ENCODE data around the gene NLE1. TPM values are rescaled to one million over a fixed set of nuclear protein-coding genes. Genes with fewer than 3 reads are reported as not detected.

The NLE1 gene
- total RNA-seq, 4 donors from 2014 or later = 5.1 to 11.7 (median 8.3) TPM

DNA sequence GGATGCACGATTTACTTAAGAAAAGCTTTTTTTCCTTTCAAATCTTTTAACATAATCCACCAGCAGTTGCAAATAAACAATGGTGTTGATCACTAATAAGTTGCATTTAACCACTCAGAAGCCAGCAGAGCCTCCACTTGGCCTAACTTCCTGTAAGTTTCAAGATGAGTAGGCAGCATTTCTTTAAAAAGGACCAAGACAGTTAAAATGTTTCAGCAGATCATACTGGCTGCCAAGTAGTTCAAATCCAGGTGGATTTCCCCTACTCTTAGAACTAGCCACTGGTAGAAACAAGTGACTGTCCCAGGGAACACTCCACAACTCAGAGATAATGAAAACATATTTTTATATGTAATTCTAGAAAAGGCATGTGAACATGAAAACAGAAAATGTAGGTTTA, 61.6 kb downstream of the NLE1 start:
- no peaks in the 10 kb centered on the region for H3K27me3 ChIP-seq
- DNase-seq = no peak
- TF ChIP-seq POLR2A (IDR thresholded peaks at IDR 0.05) = no peak
- TF ChIP-seq, protein P1, sequence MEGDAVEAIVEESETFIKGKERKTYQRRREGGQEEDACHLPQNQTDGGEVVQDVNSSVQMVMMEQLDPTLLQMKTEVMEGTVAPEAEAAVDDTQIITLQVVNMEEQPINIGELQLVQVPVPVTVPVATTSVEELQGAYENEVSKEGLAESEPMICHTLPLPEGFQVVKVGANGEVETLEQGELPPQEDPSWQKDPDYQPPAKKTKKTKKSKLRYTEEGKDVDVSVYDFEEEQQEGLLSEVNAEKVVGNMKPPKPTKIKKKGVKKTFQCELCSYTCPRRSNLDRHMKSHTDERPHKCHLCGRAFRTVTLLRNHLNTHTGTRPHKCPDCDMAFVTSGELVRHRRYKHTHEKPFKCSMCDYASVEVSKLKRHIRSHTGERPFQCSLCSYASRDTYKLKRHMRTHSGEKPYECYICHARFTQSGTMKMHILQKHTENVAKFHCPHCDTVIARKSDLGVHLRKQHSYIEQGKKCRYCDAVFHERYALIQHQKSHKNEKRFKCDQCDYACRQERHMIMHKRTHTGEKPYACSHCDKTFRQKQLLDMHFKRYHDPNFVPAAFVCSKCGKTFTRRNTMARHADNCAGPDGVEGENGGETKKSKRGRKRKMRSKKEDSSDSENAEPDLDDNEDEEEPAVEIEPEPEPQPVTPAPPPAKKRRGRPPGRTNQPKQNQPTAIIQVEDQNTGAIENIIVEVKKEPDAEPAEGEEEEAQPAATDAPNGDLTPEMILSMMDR (IDR thresholded peaks at IDR 0.05) = no peak
- no peaks in the 10 kb centered on the region for H3K9me3 ChIP-seq
- no peak overlapping the region for H3K4me3 ChIP-seq
- peaks cover 0 to 61% (median 12%) of the 10 kb centered on the region in 4 donors for H3K4me1 ChIP-seq
- no peaks in the 10 kb centered on the region for H3K36me3 ChIP-seq
- peak overlapping the region in 1 of 4 donors; percentile 27 for H3K27ac ChIP-seq

DNA sequence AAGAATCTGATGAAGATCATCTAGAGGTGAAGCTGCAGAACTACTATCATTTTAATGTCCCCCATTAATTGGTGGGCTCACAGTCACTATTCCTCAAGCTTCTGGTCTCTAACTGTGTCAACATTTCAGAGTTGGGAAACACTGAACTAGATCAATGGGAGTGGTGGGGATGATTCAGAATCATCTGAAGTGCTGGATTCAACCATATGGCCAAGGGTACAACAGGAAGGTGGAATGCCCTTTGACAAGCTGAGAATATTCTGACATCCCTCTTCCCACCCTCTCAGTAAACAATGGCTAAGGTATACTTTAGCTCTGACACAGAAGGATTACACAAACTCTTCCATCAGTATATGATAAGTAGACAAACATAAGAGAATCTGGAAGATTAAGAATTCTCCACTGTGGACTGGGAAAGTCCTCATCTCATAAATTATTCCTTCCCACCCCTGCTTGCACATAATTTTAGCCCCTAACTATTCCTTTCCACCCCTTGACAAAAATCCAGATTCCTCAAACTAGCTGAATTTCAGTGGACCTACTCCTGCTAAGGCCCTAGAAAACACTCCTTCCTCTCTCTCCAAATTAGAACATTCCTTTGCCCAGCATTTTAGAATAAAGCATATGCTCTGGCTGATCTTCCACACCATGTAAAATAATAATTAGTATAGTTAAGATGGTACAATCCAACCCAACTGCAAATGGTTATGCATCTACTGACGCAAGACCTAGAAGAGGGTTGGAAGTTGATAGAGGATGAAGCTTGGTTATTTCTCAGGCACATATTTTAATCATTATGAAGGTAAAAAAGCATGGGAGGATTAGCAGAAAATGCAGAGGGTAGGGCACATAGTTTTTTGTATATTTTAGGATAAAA, 62.3 kb downstream of the NLE1 start:
- no peak for DNase-seq
- H3K36me3 ChIP-seq = no peaks in the 10 kb centered on the region
- no peaks in the 10 kb centered on the region for H3K9me3 ChIP-seq
- peak overlapping the region in 1 of 4 donors; percentile 27 for H3K27ac ChIP-seq
- no peak overlapping the region for H3K4me3 ChIP-seq
- no peak for TF ChIP-seq POLR2A (IDR thresholded peaks at IDR 0.05)
- TF ChIP-seq, protein P1 (IDR thresholded peaks at IDR 0.05) = no peak
- peaks cover 0 to 61% (median 14%) of the 10 kb centered on the region in 4 donors for H3K4me1 ChIP-seq
- no peaks in the 10 kb centered on the region for H3K27me3 ChIP-seq

Small RNAs within 50 kb of the gene (small RNA-seq; reads per million reads assigned to genes)
- gene RNU6-840P = 0 reads per million in 2 donors

Other genes with a start within 250 kb of the NLE1 start
- gene CCT6B, start 180.8 kb downstream of the NLE1 start, total RNA-seq = 1 to 10 TPM in 1 of 4 donors, under 1 TPM in 2, not detected in 1; 0.94 to 5.0 (median 0.95) TPM
- gene ZNF830, start 180.8 kb downstream of the NLE1 start, total RNA-seq = 10 to 100 TPM in 3 of 4 donors, 1 to 10 TPM in 1; 9.4 to 19.8 (median 11.3) TPM
- gene LIG3, start 161.8 kb downstream of the NLE1 start, total RNA-seq = 10 to 100 TPM; 19.6 to 82.5 (median 36.3) TPM
- 10 to 100 TPM; 33.0 to 76.7 (median 43.0) TPM for gene RFFL, start 78.6 kb downstream of the NLE1 start, total RNA-seq
- gene RAD51D, start 22.4 kb downstream of the NLE1 start, total RNA-seq = 10 to 100 TPM in 3 of 4 donors, 1 to 10 TPM in 1; 6.3 to 18.2 (median 14.7) TPM
- gene FNDC8, start 20.7 kb downstream of the NLE1 start, total RNA-seq = not detected
- gene UNC45B, start 5.5 kb upstream of the NLE1 start, total RNA-seq = not detected
- gene SLC35G3, start 52.1 kb upstream of the NLE1 start, total RNA-seq = not detected
- 10 to 100 TPM in 2 of 4 donors, 1 to 10 TPM in 2; 6.8 to 35.5 (median 11.4) TPM for gene SLFN5, start 100.8 kb upstream of the NLE1 start, total RNA-seq
- 10 to 100 TPM in 1 of 4 donors, 1 to 10 TPM in 3; 3.6 to 73.4 (median 5.6) TPM for gene SLFN11, start 231.3 kb upstream of the NLE1 start, total RNA-seq

All from Peyer's patch (tissue), 4 donors.